IMR-90 (cell line): Measurements from ENCODE around the gene SSR1. TPM values are rescaled to one million over a fixed set of nuclear protein-coding genes. Genes with fewer than 3 reads are reported as not detected.

Source experiments
- ATAC-seq: fragments of 200-7000 bp; cut with Tn5 transposase; 2 replicates; pipeline ENCODE4 v1.9.1; 2020; ENCODE audit warnings: low read depth, mild to moderate bottlenecking, moderate library complexity
- BruUV-seq: library from RNA; stranded (reverse); fragments of 400-500 nt; replicated peaks from 2 replicates; lab custom pipeline; 2021; lab: Mats Ljungman, UMichigan
- CTCF ChIA-PET: fragments of 300-600 bp; formaldehyde crosslinking; extraction: SDS; loops from one replicate; lab custom pipeline; 2021; ENCODE audit warnings: antibody characterized with exemption; lab: Yijun Ruan, JAX
- POLR2A ChIA-PET: fragments of 300-600 bp; sonication (Branson Sonifier 250); formaldehyde crosslinking; loops from one replicate; lab custom pipeline; 2022; ENCODE audit warnings: antibody characterized with exemption; ENCODE audit not compliant: unreplicated experiment; lab: Charles Lee
- DNase-seq: peaks from one replicate; pipeline ENCODE4 v3.0.0; 2013
- H2AFZ ChIP-seq: replicated peaks from 2 replicates; pipeline ENCODE3; 2013; ENCODE audit warnings: low read length, mild to moderate bottlenecking; ENCODE audit not compliant: poor library complexity
- H2AK5ac ChIP-seq: 2 replicates; pipeline ENCODE4 v1.6.1; 2013; ENCODE audit warnings: low read depth, low read length, inconsistent platforms
- H2AK9ac ChIP-seq: replicated peaks from 2 replicates; pipeline ENCODE3; 2013; ENCODE audit warnings: mild to moderate bottlenecking, low read depth, low read length, moderate library complexity; ENCODE audit not compliant: poor library complexity
- H2BK120ac ChIP-seq: 2 replicates; pipeline ENCODE4 v1.6.1; 2013; ENCODE audit warnings: low read depth, low read length, inconsistent platforms
- H2BK15ac ChIP-seq: 3 replicates; pipeline ENCODE4 v1.6.1; 2013; ENCODE audit warnings: low read depth, low read length, inconsistent platforms
- H2BK20ac ChIP-seq: 2 replicates; pipeline ENCODE4 v1.6.1; 2013; ENCODE audit warnings: low read depth, mild to moderate bottlenecking, inconsistent platforms, low read length, moderate library complexity
- H2BK5ac ChIP-seq: 2 replicates; pipeline ENCODE4 v1.6.1; 2013; ENCODE audit warnings: mild to moderate bottlenecking, low read depth, low read length, inconsistent platforms; ENCODE audit not compliant: poor library complexity, severe bottlenecking
- H3K14ac ChIP-seq: replicated peaks from 2 replicates; pipeline ENCODE4 v1.6.1; 2013; ENCODE audit warnings: low read depth, low read length, inconsistent platforms
- H3K18ac ChIP-seq: 2 replicates; pipeline ENCODE4 v1.6.1; 2013; ENCODE audit warnings: low read depth, low read length, control low read depth
- H3K23ac ChIP-seq: 2 replicates; pipeline ENCODE4 v1.6.1; 2013; ENCODE audit warnings: low read depth, low read length, inconsistent platforms
- H3K27ac ChIP-seq: 2 replicates; pipeline ENCODE4 v1.5.1; 2013; ENCODE audit warnings: mild to moderate bottlenecking, control low read depth, low read length; ENCODE audit not compliant: insufficient read depth
- H3K27me3 ChIP-seq: 2 replicates; pipeline ENCODE4 v1.6.1; 2013; ENCODE audit warnings: low read length; ENCODE audit not compliant: control insufficient read depth, insufficient read depth
- H3K36me3 ChIP-seq: 2 replicates; pipeline ENCODE4 v1.6.1; 2013; ENCODE audit warnings: low read length, mixed read lengths; ENCODE audit not compliant: control insufficient read depth, insufficient read depth
- H3K4ac ChIP-seq: 2 replicates; pipeline ENCODE4 v1.6.1; 2013; ENCODE audit warnings: low read depth, low read length, inconsistent platforms
- H3K4me1 ChIP-seq: 2 replicates; pipeline ENCODE4 v1.6.1; 2013; ENCODE audit warnings: low read length, mixed read lengths; ENCODE audit not compliant: control insufficient read depth, insufficient read depth
- H3K4me2 ChIP-seq: 2 replicates; pipeline ENCODE4 v1.6.1; 2013; ENCODE audit warnings: low read depth, mild to moderate bottlenecking, control low read depth, low read length, moderate library complexity
- H3K4me3 ChIP-seq: 2 replicates; pipeline ENCODE4 v1.5.1; 2013; ENCODE audit warnings: low read depth, mild to moderate bottlenecking, control low read depth, low read length, moderate library complexity; ENCODE audit not compliant: insufficient read depth
- H3K56ac ChIP-seq: 2 replicates; pipeline ENCODE4 v1.6.1; 2013; ENCODE audit warnings: low read length, inconsistent platforms; ENCODE audit not compliant: insufficient read depth; ENCODE audit errors: extremely low read depth
- H3K79me1 ChIP-seq, 2 experiments: 2 replicates each; pipeline ENCODE4 v1.6.1; 2013; ENCODE audit warnings: low read length in 2 of 2, inconsistent platforms in 1 of 2, low read depth in 1 of 2
- H3K9ac ChIP-seq: 2 replicates; pipeline ENCODE4 v1.6.1; 2013; ENCODE audit warnings: low read depth, low read length, control low read depth
- H3K9me1 ChIP-seq: 2 replicates; pipeline ENCODE4 v1.6.1; 2013; ENCODE audit warnings: low read length, inconsistent platforms; ENCODE audit not compliant: insufficient read depth
- H3K9me3 ChIP-seq: 2 replicates; pipeline ENCODE4 v1.6.1; 2013; ENCODE audit warnings: low read length; ENCODE audit not compliant: control insufficient read depth, insufficient read depth
- H4K20me1 ChIP-seq: 2 replicates; pipeline ENCODE4 v1.6.1; 2013; ENCODE audit warnings: low read length, inconsistent platforms; ENCODE audit not compliant: insufficient read depth
- H4K5ac ChIP-seq: 2 replicates; pipeline ENCODE4 v1.6.1; 2013; ENCODE audit warnings: mild to moderate bottlenecking, low read depth, low read length, control low read depth
- H4K8ac ChIP-seq, 2 experiments: 2 replicates each; pipeline ENCODE4 v1.6.1; 2013; ENCODE audit warnings: low read depth in 2 of 2, low read length in 2 of 2, control low read depth in 1 of 2, inconsistent platforms in 1 of 2
- H4K91ac ChIP-seq: 2 replicates; pipeline ENCODE4 v1.6.1; 2013; ENCODE audit warnings: low read depth, low read length, inconsistent platforms; ENCODE audit not compliant: insufficient read depth
- CEBPB ChIP-seq: IDR thresholded peaks from 2 replicates; pipeline ENCODE4 v1.6.1; 2012; ENCODE audit warnings: low read depth, low read length, improper control_type of control experiment
- CHD1 ChIP-seq: IDR thresholded peaks from 2 replicates; pipeline ENCODE4 v1.6.1; 2012; ENCODE audit warnings: low read depth, low read length, improper control_type of control experiment
- WGBS, 2 experiments: methylation state at CpG; one replicate each; pipeline versions ENCODE4 v1.1.5 to v1.1.7; 2013; ENCODE audit warnings: missing lambda C conversion rate in 2 of 2; ENCODE audit not compliant: insufficient read length in 1 of 2; ENCODE audit errors: extremely low coverage in 2 of 2; 5-methylcytosine and 5-hydroxymethylcytosine counted together
- dilution Hi-C: fragments of 300-500 bp; cut with HindIII; formaldehyde crosslinking; loops from one replicate; pipeline ENCODE4 v1.14.3; 2018; ENCODE audit warnings: low sequenced_read_pairs; ENCODE audit not compliant: unreplicated experiment
- in situ Hi-C: fragments of 300-500 bp; cut with MboI; formaldehyde crosslinking; loops from 3 replicates; pipeline ENCODE4 v1.14.3; 2019; ENCODE audit warnings: low sequenced_read_pairs, inconsistent platforms, mixed read lengths
- intact Hi-C: fragments of 100-400 bp; cut with micrococcal nuclease; formaldehyde crosslinking; loops from 2 replicates; pipeline ENCODE4 v1.10.0; 2022
- polyA plus RNA-seq, 3 experiments: library from polyadenylated mRNA; depleted of rRNA; stranded (reverse); fragments of >200 nt; gene quantifications; 2 replicates each; pipeline ENCODE4 v1.2.3, GENCODE V29; 2012; ENCODE audit warnings: low replicate concordance in 1 of 3
- total RNA-seq: library from RNA; depleted of rRNA; stranded (reverse); fragments of >200 nt; gene quantifications from 2 replicates; pipeline ENCODE4 v1.2.3, GENCODE V29; 2012

Gene SSR1
- total and polyA plus RNA-seq, 2 of the 4 experiments (the other 2 are of a cell fraction): 110 to 120 TPM

- no peak for TF ChIP-seq CEBPB
- no peak for TF ChIP-seq CHD1
- no peak for DNase-seq
- in situ Hi-C loops: loop anchor here (5.0 to 10.0 kb wide), 2 partner anchors 526 to 573 kb away; no protein-coding TSS in a partner anchor
- H3K27me3 ChIP-seq: no peaks in the 10 kb centered on the region
- H3K79me1 ChIP-seq: peaks cover 6 to 37% of the 10 kb centered on the region in 2 experiments; a peak in 2 of 4 replicates
- no peak for ATAC-seq
- H3K56ac ChIP-seq: no peak overlapping the region
- peaks cover 46% of the 10 kb centered on the region for H3K36me3 ChIP-seq
- no peak overlapping the region for H3K9ac ChIP-seq
- no peak overlapping the region for H2BK15ac ChIP-seq
- no peak overlapping the region for H3K4me3 ChIP-seq
- no peak overlapping the region for H2BK5ac ChIP-seq
- H3K27ac ChIP-seq: no peak overlapping the region
- no peak overlapping the region for H3K4ac ChIP-seq
- intact Hi-C loops: loop anchor here (10.0 kb wide), 1 partner anchor 333 kb away; no protein-coding TSS in a partner anchor
- no peak overlapping the region for H4K91ac ChIP-seq
- H2AK5ac ChIP-seq: no peak overlapping the region
- H3K14ac ChIP-seq: no peak overlapping the region
- H3K18ac ChIP-seq: no peak overlapping the region
- peak overlapping the region; percentile 40 for H2AK9ac ChIP-seq
- dilution Hi-C loops: no loop called here
- WGBS, 2 experiments: 100% methylated on average over 1 of the region's 13 CpGs; no CpG with 5 or more reads in 1 of the 2 experiments
- no peak overlapping the region for H3K4me2 ChIP-seq
- no TSS peak for BruUV-seq
- no peak overlapping the region for H3K23ac ChIP-seq
- CTCF ChIA-PET: no interaction called here
- no peaks in the 10 kb centered on the region for H3K9me1 ChIP-seq
- no peak overlapping the region for H4K8ac ChIP-seq
- no peak overlapping the region for H2BK120ac ChIP-seq
- no peak overlapping the region for H2AFZ ChIP-seq
- POLR2A ChIA-PET: no interaction called here
- H2BK20ac ChIP-seq: no peak overlapping the region
- no peaks in the 10 kb centered on the region for H3K9me3 ChIP-seq
- H4K20me1 ChIP-seq: peaks cover 11% of the 10 kb centered on the region
- no peak overlapping the region for H4K5ac ChIP-seq
- peaks cover 3% of the 10 kb centered on the region for H3K4me1 ChIP-seq
These were observed 65.2 kb downstream of the SSR1 start for GRCh38 chr6:7247828-7248227.
